Astrocyte of the spinal cord (primary cell): Measurements from ENCODE around the gene PTAFR.

Experiments used
- DNase-seq: peaks from one replicate; pipeline ENCODE4 v3.0.0; 2011; ENCODE audit warnings: low read depth, low spot score
- H3K4me3 ChIP-seq: 2 replicates; pipeline ENCODE4 v1.5.1; 2011; ENCODE audit warnings: low read depth, mild to moderate bottlenecking, low read length, moderate library complexity
- CTCF ChIP-seq: IDR thresholded peaks from 2 replicates; pipeline ENCODE4 v1.5.1; 2012; ENCODE audit warnings: low read depth, mild to moderate bottlenecking, low read length, inconsistent platforms
- in situ Hi-C: cut with HindIII; loops from 2 replicates; pipeline ENCODE4 v1.10.0; 2017; ENCODE audit warnings: low sequenced_read_pairs

The PTAFR gene

DNA sequence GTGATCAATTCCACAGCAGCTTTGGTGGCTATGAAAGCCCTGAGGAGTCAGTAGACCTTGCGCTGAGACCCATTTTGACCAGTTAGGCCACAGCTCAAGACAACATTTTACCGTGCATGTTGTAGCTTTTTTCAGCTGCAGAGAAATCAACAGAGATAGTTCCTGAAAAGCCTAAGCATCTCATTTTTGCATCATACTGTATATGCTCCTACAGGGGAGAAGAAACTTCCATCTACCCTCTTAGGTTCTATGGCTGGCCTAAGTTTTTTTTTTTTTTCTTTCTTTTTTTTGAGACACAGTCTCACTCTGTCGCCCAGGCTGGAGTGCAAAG, 63.3 kb downstream of the PTAFR start:
- DNase-seq = peak; percentile 10
- in situ Hi-C loops = no loop called here
- no peak overlapping the region for H3K4me3 ChIP-seq
- TF ChIP-seq CTCF = peak; percentile 42

DNA sequence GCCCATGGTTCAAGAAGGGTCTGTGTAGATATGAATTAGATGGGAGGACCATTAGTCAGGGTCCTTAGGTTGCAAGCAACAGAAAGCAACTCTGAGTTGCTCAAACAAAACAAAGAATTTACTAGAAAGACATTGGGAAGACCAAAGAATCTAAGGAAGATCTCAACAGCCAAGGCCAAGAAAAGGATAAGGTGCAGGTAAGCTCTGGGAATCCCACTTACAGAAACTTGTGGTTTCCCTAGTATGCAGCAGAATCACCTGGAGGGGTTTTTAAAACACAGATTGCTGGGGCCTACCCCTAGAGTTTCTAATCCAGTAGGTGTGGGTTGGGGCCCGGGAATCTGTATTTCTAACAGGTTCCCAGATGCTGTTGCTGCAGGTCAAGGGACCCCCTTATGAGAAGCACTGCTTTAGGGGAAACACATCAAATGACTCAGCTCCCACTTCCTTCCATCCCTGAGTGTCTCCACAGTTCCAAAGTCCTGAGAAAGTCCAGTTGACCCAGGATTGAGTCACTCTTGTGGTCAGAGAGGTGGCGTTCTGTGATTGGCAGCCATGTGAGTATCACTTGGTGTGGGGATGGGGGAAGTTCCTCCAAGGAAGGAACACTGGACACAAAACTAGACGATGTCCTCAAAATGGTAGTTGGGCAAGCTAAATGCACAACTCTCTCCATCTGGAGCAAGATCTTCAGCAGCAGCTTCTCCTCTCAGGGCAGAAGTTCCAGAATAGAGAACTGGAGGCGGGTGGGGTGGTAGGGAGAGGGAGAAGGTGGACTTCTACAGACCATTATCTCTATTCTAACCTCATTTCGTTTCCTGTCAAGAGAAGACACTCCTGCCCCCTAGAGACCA, 63.9 kb downstream of the PTAFR start:
- H3K4me3 ChIP-seq = no peak overlapping the region
- no peak for TF ChIP-seq CTCF
- DNase-seq = peak; percentile 65
- in situ Hi-C loops = no loop called here

GRCh38 chr1:28111157-28111556, 65.3 kb downstream of the PTAFR start:
- TF ChIP-seq CTCF = no peak
- DNase-seq = no peak
- in situ Hi-C loops = no loop called here
- no peak overlapping the region for H3K4me3 ChIP-seq

- DNase-seq = peak; percentile 15
- TF ChIP-seq CTCF = no peak
- in situ Hi-C loops = no loop called here
- H3K4me3 ChIP-seq = no peak overlapping the region
Observed at GRCh38 chr1:28110555-28110954, 65.9 kb downstream of the PTAFR start.

- no peak overlapping the region for H3K4me3 ChIP-seq
- in situ Hi-C loops = no loop called here
- DNase-seq = no peak
- TF ChIP-seq CTCF = no peak
Observed at GRCh38 chr1:28109639-28110038, 66.9 kb downstream of the PTAFR start.

GRCh38 chr1:28108001-28108400, 68.5 kb downstream of the PTAFR start:
- H3K4me3 ChIP-seq = no peak overlapping the region
- no peak for TF ChIP-seq CTCF
- in situ Hi-C loops = no loop called here
- no peak for DNase-seq
